ENCODE data around the gene LRRC10B.

DNA sequence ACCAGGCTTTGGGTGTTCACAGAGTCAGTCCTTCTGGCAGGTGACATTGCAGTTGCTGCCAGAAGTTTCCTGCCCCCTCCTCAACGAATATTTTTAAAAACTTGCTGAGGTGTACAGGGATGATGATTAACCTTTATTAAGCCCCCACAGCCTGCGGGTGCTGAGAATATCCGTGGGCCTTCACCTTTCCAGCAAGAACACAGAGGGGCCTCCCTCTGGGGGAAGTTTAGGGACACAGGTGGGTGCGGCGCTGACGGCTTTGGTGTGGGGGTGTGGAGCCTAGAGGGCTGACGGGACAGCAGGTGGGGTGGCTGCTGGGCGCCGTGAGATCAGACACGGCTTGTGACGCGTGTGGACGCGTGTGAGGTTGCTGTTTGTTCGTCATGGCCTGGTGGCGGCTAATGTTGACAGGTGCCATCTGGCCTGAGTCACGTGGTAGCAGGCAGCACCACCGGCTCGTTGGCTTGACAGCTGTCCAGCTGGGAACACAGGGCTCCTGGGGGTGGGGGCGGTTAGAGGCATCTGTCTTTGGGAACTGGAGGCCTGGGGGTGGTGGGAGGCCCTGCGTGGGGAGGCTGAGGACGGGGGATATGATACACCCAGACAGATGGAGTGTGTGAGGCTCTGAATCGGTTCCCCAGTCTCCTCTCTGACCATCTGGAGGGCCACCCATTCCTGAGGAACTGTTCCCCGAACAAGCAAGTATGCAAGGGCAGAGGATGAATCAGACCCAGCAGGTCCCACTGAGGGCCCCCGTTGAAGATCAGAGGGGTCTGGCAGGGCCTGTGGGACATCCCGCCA, 12.5 kb upstream of the LRRC10B start:
- TF ChIP-seq POLR2A (IDR thresholded peaks at IDR 0.05; ENCODE audit: borderline replicate concordance, extremely low read depth, insufficient read depth, insufficient read length) (no peak), POLR2AphosphoS5 (IDR thresholded peaks at IDR 0.05; ENCODE audit: low read depth, low read length) (no peak), JUND (IDR thresholded peaks at IDR 0.05) (no peak), EZH2 (IDR thresholded peaks at IDR 0.05) (no peak), YY1 (IDR thresholded peaks at IDR 0.05; ENCODE audit: extremely low read depth, insufficient replicate concordance, low read depth, low read length) (no peak)
- TF ChIP-seq, protein P1, sequence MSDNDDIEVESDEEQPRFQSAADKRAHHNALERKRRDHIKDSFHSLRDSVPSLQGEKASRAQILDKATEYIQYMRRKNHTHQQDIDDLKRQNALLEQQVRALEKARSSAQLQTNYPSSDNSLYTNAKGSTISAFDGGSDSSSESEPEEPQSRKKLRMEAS (IDR thresholded peaks at IDR 0.05), result no peak
- TF ChIP-seq, protein P2, sequence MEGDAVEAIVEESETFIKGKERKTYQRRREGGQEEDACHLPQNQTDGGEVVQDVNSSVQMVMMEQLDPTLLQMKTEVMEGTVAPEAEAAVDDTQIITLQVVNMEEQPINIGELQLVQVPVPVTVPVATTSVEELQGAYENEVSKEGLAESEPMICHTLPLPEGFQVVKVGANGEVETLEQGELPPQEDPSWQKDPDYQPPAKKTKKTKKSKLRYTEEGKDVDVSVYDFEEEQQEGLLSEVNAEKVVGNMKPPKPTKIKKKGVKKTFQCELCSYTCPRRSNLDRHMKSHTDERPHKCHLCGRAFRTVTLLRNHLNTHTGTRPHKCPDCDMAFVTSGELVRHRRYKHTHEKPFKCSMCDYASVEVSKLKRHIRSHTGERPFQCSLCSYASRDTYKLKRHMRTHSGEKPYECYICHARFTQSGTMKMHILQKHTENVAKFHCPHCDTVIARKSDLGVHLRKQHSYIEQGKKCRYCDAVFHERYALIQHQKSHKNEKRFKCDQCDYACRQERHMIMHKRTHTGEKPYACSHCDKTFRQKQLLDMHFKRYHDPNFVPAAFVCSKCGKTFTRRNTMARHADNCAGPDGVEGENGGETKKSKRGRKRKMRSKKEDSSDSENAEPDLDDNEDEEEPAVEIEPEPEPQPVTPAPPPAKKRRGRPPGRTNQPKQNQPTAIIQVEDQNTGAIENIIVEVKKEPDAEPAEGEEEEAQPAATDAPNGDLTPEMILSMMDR (IDR thresholded peaks at IDR 0.05 in 2 of 3, conservative IDR thresholded peaks at IDR 0.05 in 1 of 3; ENCODE audit: borderline replicate concordance in 1 of 3, insufficient read depth in 1 of 3, low read depth in 2 of 3, low read length in 2 of 3), result no peak
- TF ChIP-seq, protein P3, sequence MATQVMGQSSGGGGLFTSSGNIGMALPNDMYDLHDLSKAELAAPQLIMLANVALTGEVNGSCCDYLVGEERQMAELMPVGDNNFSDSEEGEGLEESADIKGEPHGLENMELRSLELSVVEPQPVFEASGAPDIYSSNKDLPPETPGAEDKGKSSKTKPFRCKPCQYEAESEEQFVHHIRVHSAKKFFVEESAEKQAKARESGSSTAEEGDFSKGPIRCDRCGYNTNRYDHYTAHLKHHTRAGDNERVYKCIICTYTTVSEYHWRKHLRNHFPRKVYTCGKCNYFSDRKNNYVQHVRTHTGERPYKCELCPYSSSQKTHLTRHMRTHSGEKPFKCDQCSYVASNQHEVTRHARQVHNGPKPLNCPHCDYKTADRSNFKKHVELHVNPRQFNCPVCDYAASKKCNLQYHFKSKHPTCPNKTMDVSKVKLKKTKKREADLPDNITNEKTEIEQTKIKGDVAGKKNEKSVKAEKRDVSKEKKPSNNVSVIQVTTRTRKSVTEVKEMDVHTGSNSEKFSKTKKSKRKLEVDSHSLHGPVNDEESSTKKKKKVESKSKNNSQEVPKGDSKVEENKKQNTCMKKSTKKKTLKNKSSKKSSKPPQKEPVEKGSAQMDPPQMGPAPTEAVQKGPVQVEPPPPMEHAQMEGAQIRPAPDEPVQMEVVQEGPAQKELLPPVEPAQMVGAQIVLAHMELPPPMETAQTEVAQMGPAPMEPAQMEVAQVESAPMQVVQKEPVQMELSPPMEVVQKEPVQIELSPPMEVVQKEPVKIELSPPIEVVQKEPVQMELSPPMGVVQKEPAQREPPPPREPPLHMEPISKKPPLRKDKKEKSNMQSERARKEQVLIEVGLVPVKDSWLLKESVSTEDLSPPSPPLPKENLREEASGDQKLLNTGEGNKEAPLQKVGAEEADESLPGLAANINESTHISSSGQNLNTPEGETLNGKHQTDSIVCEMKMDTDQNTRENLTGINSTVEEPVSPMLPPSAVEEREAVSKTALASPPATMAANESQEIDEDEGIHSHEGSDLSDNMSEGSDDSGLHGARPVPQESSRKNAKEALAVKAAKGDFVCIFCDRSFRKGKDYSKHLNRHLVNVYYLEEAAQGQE (IDR thresholded peaks at IDR 0.05; ENCODE audit: low read depth), result no peak
- TF ChIP-seq, protein P4, sequence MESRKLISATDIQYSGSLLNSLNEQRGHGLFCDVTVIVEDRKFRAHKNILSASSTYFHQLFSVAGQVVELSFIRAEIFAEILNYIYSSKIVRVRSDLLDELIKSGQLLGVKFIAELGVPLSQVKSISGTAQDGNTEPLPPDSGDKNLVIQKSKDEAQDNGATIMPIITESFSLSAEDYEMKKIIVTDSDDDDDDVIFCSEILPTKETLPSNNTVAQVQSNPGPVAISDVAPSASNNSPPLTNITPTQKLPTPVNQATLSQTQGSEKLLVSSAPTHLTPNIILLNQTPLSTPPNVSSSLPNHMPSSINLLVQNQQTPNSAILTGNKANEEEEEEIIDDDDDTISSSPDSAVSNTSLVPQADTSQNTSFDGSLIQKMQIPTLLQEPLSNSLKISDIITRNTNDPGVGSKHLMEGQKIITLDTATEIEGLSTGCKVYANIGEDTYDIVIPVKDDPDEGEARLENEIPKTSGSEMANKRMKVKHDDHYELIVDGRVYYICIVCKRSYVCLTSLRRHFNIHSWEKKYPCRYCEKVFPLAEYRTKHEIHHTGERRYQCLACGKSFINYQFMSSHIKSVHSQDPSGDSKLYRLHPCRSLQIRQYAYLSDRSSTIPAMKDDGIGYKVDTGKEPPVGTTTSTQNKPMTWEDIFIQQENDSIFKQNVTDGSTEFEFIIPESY (IDR thresholded peaks at IDR 0.05; ENCODE audit: extremely low read depth, insufficient replicate concordance, low read length), result no peak

Measured in HCT116 (cell line).